GM21619 (cell line): ENCODE measurements around the gene TRPM1.
A peak's percentile ranks its signal among the peaks of the same experiment; 100 is the strongest.

Experiments used
- ATAC-seq: cut with Tn5 transposase; IDR thresholded peaks from one replicate; pipeline ENCODE4 v1.9.1; 2021; ENCODE audit not compliant: unreplicated experiment

The TRPM1 gene

GRCh38 chr15:31021067-31021665, 80.4 kb downstream of the TRPM1 start:
- ATAC-seq, result no peak

DNA sequence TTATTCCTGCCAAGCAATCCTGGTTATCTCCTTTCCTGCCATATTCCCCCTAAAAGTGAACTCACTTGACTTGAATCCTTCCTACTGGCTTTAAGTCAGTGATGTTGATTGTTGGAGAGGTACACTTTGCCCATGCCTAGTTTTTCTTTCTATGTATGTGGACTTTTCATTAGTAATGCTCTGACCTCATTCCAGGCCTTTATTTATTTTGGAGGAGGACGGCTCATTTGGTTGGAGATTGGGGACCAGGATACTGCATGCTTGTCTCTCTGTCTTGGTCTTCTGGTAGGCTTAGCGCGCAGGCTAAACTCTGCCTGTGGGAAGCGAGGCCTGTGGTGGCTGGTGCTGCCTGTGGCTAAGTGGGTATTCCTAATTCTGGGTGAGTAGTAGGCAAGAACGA, 81.0 kb downstream of the TRPM1 start:
- no peak for ATAC-seq

DNA sequence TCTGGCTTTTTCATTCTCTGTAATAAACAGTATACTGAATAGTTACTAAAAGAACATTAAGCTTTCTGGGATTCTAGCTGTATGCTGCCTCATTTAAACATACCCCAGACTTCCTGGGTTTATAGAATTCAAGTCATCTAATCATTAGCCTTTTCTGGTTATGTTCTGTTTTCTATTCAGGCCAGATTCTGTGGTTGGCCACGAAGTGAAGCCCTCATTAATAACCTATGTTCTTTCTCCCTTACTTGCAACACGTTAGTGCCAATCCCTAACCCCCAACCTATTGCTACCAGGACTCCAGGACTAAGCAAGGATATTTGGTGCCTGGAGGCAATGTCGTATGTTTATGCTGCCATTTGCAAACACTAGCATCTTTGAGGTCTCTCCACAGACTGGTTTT, 81.5 kb downstream of the TRPM1 start:
- no peak for ATAC-seq

DNA sequence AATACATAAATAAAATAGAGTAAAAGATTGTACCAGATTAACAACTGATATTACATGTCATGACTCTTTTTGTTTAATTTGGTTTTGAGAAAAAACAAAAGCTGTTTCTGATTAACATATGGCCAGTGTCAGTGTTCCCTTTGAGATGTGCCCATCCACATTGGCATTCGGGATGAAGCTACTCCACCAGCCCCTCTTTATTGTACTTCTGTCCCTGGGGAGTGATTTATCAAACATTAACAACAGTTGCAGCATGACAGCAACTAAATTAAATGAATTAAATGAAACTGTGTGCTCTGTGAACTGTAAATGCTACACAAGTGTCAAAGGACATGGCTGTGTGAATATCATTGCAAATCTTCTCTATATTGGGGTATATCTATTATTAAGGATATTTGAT, 84.2 kb downstream of the TRPM1 start:
- ATAC-seq, result no peak

DNA sequence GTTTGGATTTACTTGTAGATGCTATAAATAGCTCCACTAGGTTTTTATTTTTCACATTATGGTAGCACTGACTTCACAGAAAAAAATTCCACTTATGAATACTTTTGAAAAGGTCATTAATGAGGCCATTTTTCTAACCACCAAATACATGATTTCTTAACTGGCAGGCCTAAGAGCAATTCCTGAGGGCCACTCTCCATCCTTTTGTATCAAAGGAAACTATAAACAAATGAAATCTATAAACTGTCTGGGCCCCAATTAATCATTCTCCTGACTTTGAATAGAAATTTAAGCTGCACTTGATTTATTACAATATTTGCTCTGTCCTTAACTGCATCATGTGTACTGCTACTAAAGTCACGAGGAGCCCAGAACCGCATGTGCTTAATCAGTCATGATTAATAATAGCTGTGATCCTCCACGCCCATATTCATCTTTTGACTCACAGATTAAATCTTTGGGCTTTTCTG, 85.0 kb downstream of the TRPM1 start:
- ATAC-seq, result no peak

DNA sequence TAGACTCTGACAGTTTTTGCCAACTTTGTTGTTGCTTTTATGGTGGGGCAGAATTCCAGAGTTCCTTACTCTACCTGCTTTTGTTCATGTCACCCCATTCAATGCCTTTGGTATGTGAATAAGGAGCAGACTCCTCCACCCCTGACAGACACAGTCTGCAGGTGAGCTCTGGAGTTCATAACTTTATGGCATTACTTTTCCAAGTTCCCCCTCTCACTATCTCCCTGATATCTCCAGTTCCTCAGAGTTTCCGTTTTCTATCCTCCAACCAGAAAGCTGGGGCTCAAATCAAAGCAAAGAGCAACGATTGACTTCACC, 87.0 kb downstream of the TRPM1 start:
- ATAC-seq, result no peak

DNA sequence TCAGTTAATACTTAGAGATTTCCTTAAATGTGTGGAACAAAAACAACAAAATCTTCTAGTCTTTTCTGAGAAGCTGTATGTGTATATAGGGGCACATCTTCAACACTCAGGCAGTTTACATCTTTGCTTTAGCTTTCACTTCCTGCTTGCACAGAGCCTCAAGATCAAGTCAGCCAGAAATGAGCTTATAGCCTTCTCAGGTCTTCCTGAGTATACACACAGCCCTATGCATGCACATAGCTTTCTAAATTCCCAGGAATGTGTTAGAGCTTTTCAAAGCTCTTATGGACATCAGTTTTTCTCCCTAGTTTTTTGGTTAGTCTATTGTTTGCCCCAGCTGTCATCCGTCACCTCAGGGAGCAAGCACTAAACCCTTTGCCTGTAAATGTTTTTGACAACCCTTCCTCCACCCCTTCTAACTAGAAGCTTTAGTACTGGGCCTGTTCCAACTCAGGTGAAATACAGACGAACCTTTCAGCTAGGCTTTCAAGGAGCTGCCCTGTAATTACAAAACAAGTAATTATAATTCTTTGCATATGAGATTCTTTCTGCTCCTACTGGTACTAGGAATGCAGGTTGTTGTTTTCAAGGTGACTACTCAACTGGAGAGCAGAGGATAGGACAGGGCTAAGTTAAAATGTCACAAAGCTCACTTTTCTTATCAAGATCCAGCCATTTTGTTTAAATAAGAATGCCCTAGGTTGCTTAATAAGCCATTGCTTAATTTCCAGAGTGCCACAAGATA, 87.5 kb downstream of the TRPM1 start:
- peak; percentile 94 for ATAC-seq

DNA sequence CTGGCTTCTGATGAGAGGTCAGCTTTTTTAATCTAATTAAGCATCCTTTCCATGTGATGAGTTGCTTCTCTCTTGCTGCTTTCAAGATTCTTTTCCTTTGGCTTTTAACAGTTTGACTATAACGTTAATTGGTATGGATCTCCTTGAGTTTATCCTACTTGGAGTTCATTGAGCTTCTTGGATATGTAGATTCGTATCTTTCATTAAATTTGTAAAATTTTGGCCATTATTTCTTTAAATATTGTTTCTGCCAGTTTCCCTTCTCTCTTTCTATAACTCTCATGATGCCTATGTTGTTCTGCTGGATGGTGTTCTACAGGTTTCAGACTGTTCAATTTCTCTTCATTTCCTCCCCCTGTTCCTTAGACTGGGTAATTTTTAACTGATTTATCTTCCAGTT, 89.1 kb downstream of the TRPM1 start:
- ATAC-seq, result no peak

- ATAC-seq, result no peak
Measured at GRCh38 chr15:31010036-31010435, 91.5 kb downstream of the TRPM1 start.

GRCh38 chr15:31005660-31006059, 95.9 kb downstream of the TRPM1 start:
- no peak for ATAC-seq

DNA sequence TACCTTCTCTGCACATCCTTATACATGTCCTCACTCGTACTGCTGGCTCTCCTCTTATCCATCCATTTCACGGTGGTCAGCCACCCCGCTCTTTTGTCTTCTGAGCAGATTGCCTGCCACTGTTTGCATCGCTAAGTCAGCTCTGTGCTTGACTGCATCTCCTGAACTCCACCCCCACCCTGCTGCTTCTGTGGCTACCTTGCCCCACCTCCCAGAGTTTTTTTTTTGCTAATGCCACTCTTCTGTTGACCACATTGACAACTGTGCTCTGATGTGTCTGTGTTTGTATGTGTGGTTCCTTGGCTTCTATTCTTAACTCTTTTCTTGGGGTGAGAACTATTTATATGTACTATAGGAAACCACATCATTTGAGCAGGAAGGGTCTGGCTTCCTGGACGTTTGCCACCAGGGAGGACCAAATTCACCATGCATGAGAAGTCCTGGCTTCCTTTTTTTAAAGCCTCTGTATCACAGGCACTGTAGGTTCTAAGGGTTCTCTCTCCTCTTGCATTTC, 97.2 kb downstream of the TRPM1 start:
- ATAC-seq, result peak; percentile 87

DNA sequence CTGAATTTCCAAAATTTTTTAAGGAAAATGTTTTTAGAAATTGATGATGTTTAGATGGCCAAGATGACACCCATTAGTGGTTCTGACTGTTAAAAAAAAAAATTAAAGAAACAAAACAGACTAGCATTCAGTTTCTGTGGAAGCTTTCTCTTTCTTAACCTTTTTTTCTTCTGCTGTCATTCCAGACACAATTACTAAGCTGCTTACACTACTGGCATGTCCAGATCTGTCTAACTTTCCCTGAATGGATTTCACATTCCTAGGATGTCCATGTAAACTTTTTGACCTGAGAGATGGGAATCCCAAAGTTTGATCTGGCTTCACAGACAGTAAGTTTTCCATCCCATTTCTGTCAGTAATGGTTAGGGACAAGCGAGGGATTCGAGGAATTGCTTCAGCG, 99.8 kb downstream of the TRPM1 start:
- ATAC-seq, result no peak

DNA sequence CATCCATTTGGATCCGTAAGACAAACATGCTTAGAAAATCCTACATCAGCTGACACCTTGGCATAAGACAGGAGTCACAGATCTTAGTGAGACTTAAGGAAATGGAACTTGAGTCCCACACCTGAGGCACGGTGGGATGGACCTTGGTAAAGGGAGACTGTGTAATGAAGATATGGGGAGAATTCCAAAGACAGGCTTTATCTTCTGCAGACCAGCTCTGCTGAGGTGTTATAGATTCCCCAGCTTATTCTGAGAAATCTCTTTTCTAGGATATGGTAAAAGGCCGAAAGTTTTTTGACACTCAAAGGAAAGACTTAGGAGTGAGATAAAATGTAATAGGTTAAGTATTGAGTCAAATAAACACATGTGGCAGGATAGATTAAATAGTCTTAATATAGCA, 101.8 kb downstream of the TRPM1 start:
- no peak for ATAC-seq

- ATAC-seq, result no peak
Measured at GRCh38 chr15:30997270-30997669, 104.3 kb downstream of the TRPM1 start.

GRCh38 chr15:30992249-30992864, 109.2 kb downstream of the TRPM1 start:
- ATAC-seq, result no peak

DNA sequence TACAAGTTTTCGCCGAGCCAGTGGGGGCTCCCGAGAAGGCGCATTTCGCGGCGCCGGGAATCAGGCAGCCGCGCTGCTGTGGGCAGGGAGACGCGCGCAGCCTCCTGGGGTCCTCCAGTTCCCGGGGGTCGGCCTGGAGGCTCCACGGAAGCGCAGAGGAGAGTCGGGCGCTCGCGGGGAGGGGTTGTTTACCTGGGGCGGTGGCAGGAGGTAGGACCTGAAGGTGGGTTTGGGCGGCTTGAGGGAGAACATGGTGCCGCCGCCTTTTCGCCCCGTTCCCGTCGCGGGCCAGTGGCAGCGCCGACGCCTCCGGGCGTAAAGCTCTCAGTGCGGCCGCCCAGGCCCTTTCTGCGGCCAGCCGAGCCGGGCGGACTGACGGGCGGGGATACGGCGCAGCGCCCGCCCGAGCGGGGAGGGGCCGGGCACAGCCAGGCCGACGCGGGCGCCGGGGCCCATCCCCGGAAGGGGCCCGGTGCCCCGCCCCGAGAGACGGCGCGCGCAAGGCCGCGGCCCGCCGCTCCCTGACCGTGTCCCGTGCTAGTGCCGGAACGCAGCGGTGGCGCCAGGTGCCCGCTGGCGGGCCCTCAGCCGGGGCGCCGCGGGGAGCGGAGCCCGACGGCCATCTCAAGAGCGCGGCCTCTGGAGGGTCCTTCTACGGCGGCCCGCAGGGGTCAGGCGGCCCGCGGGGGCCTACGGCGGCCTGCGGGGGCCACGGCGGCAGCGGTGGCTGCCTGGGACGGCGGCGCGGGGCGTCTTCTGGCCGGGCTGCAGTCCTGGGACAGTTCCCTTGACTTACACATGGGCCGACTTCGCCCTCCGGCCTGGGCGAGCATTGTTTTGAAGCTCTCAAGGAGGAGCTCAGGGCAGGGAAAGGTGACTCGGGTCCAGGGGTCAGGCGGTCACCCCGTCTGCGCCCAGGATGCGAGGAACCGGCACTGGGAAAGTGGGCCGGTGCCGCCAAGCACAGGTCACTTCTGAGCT, 110.0 kb downstream of the TRPM1 start, which contains the start of gene MTMR10:
Gene MTMR10, minus strand, starts transcription at position 374 of the 981 bp plus-strand sequence. Its CDS starts 122 bp downstream, at position 252.
- ATAC-seq, result peak; percentile 84

DNA sequence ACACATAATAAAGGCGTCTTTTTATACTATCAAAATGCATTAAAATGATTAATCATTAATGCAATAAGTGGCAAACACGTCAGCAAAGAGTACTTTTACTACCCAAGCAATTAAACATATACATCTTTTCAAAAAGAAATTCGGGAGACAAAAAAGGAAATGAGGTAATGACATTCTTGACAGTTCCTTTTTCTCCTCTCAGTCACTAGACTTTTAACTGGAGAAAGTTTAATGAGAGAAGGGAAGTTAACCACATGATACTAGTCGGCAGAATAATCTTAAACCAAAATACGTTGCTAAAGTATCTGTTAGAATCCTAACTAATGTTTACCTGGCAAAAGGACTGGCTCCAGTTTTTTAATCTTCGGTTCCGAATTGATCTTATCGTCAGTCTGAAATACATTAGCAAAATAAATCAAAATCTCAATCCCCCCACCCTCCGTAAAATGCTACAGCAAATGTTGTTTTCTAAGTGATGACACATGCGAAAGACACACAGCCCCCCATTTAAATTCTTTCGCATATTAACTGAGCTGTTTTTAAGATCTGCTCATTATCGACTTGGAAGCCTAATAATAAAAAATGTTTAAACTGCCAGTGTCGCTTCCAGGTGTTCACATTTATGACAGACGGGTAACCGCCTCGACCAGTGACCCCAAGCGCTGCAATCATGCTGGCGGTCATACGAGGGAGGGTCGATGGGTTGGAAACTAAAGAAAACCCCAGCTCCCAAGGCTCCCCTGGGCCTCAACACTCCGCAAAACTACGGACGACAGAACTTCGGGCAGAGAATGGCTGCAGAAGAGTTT, 110.9 kb downstream of the TRPM1 start:
- ATAC-seq, result no peak

GRCh38 chr15:30990036-30990435, 111.5 kb downstream of the TRPM1 start:
- ATAC-seq, result no peak

DNA sequence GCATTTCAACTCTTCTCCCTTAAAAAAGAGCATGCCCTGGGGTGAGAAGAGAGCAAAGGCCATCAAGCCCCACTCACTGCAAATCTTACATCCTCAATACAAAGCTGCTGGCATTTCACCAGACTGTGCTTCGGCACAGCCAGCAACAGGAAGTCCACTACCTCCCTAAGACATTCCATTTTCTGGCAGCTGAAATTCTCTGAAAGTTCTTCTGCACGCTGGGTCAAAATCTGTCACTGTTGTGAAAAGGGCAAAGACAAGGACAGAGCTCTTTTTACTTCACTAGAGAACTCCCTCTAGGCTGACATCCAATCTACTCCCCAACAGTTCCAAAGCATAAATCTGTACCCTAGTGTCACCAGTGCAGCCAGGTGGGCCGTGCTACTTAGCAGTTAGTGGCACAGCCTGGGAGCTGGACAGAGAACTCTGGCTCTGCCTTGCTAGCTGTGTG, 116.4 kb downstream of the TRPM1 start:
- peak; percentile 35 for ATAC-seq

GRCh38 chr15:30984542-30984941, 117.0 kb downstream of the TRPM1 start:
- peak; percentile 53 for ATAC-seq
